Glutamatergic neuron (in vitro differentiated cells): ENCODE measurements around the gene POLD4. TPM values are rescaled to one million over a fixed set of nuclear protein-coding genes. Genes with fewer than 3 reads are reported as not detected.

ENCODE experiments used
- DNase-seq: peaks from one replicate; pipeline ENCODE4 v3.0.0; 2022
- H3K27ac Mint-ChIP-seq: one replicate; pipeline ENCODE4 v1.8.0; 2020; ENCODE audit warnings: mild to moderate bottlenecking, mixed read lengths, inconsistent platforms; ENCODE audit not compliant: unreplicated experiment
- H3K27me3 Mint-ChIP-seq: one replicate; pipeline ENCODE4 v1.8.0; 2020; ENCODE audit warnings: mild to moderate bottlenecking, moderate library complexity, mixed read lengths, inconsistent platforms; ENCODE audit not compliant: unreplicated experiment
- H3K36me3 Mint-ChIP-seq: one replicate; pipeline ENCODE4 v1.8.0; 2020; ENCODE audit warnings: mild to moderate bottlenecking, mixed read lengths, inconsistent platforms; ENCODE audit not compliant: unreplicated experiment
- H3K4me1 Mint-ChIP-seq: one replicate; pipeline ENCODE4 v1.8.0; 2020; ENCODE audit warnings: mild to moderate bottlenecking, low read depth, mixed read lengths, inconsistent platforms; ENCODE audit not compliant: unreplicated experiment
- H3K4me3 Mint-ChIP-seq: one replicate; pipeline ENCODE4 v1.8.0; 2020; ENCODE audit warnings: mild to moderate bottlenecking, mixed read lengths, inconsistent platforms; ENCODE audit not compliant: unreplicated experiment
- H3K9me3 Mint-ChIP-seq: one replicate; pipeline ENCODE4 v1.8.0; 2020; ENCODE audit warnings: mild to moderate bottlenecking, moderate library complexity, mixed read lengths, inconsistent platforms; ENCODE audit not compliant: unreplicated experiment
- total RNA-seq: library from RNA; stranded (reverse); fragmentation: NEBNext Ultra II Directional; extraction: Animal tissue kit (Norgen Biotek cat#: 25700); gene quantifications from one replicate; pipeline ENCODE4 v1.2.1, GENCODE V29; 2021; ENCODE audit not compliant: unreplicated experiment
- TF ChIP-seq, protein P1 (sequence below): fragments of 200-600 bp; sonication (generic); IDR thresholded peaks from one replicate; pipeline ENCODE4 v1.5.0; 2021; ENCODE audit not compliant: partially characterized antibody, unreplicated experiment

Gene POLD4
- total RNA-seq, 1 donor from 2014 or later = 15.4 TPM

DNA sequence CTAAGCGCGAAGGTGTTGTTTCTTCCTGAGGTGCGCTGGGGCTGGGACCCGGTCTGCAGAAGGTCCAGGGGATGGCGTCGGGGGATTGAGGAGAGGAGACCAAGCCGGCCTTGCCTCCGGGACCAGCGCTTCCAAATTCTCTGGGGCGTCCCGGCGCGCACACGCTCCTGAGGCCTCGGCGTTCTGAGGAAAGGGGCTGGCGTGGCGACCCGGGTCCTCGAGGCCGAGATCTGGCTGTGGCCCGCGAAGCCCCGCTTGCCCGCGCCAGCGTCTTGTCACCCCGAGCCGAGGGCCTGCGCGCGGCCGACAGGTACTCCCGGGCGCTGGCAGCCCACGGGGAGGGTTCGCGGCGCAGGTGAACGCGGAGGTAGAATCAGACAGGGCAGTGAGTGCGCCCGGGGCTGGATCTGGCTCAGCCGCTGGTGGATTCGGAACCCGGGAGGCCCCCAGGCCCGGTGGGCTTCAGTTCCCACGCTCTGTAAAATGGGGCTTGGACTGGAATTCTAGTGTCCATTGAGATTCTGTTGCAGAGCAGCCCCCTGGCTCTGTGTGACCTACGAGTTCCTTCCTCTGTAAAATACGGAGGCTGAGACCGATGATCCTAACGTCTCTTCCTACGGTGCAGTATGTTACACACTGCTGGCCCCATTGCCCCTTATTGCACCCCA, 35.3 kb downstream of the POLD4 start:
- Mint-ChIP-seq H3K36me3 (no peaks in the 10 kb centered on the region), H3K27me3 (peaks cover 5% of the 10 kb centered on the region), H3K27ac (peak overlapping the region; percentile 94), H3K4me3 (peak overlapping the region; percentile 99), H3K9me3 (peaks cover 3% of the 10 kb centered on the region), H3K4me1 (no peaks in the 10 kb centered on the region)
- no peak for DNase-seq
- TF ChIP-seq, protein P1, sequence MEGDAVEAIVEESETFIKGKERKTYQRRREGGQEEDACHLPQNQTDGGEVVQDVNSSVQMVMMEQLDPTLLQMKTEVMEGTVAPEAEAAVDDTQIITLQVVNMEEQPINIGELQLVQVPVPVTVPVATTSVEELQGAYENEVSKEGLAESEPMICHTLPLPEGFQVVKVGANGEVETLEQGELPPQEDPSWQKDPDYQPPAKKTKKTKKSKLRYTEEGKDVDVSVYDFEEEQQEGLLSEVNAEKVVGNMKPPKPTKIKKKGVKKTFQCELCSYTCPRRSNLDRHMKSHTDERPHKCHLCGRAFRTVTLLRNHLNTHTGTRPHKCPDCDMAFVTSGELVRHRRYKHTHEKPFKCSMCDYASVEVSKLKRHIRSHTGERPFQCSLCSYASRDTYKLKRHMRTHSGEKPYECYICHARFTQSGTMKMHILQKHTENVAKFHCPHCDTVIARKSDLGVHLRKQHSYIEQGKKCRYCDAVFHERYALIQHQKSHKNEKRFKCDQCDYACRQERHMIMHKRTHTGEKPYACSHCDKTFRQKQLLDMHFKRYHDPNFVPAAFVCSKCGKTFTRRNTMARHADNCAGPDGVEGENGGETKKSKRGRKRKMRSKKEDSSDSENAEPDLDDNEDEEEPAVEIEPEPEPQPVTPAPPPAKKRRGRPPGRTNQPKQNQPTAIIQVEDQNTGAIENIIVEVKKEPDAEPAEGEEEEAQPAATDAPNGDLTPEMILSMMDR = no peak

DNA sequence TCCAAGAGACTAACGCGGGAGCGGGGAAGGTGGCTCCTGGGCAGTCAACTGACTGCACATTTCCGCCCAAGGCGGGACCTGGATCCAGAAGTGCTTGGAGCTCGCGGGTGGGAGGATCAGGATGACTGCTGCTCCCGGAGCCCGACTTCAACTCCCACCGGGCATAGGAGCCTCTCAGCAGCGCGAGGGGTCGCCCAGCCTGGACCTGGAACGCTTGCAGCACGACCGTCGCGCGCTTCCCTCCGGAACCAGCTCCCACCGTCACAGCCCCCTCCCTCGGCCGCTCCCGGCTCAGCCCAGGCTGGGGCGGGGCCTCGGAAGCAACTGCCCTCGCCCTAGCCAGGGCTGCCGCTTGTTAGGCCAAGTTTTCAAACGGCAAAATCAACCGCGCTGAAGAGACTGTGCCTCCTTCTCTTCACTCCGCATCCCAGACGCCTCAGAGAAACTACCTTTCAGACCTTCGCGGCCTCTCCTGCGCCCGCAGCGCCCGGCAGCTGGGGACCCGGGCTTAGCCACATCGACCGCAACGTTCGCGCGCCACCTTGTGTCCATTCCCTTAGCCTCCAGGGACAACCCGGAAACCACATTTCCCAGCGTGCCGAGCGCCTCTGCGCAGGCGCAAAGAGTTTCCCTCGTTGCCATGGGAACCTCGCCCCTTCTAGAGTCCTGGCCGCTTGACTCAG, 36.0 kb downstream of the POLD4 start:
- H3K4me3 Mint-ChIP-seq = peak overlapping the region; percentile 99
- H3K9me3 Mint-ChIP-seq = peaks cover 3% of the 10 kb centered on the region
- DNase-seq = peak; percentile 97
- peaks cover 3% of the 10 kb centered on the region for H3K27me3 Mint-ChIP-seq
- TF ChIP-seq, protein P1 = peak; percentile 81
- peak overlapping the region; percentile 94 for H3K27ac Mint-ChIP-seq
- H3K4me1 Mint-ChIP-seq = no peaks in the 10 kb centered on the region
- H3K36me3 Mint-ChIP-seq = no peaks in the 10 kb centered on the region

DNA sequence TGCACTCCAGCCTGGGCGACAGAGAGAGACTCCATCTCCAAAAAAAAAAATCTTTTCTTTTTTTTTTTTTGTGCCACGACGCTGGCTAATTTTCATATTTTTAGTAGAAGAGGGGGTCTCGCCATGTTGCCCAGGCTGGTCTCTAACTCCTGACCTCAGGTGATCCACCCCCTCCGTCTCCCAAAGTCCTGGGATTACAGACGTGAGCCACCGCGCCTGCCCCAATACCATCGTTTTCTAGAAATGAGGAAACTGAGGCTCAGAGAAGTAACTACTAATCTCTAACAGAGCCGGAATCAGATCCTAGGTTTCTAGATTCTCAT, 36.5 kb downstream of the POLD4 start:
- H3K36me3 Mint-ChIP-seq = no peaks in the 10 kb centered on the region
- peaks cover 3% of the 10 kb centered on the region for H3K9me3 Mint-ChIP-seq
- peaks cover 3% of the 10 kb centered on the region for H3K27me3 Mint-ChIP-seq
- TF ChIP-seq, protein P1 = no peak
- DNase-seq = no peak
- no peaks in the 10 kb centered on the region for H3K4me1 Mint-ChIP-seq
- H3K4me3 Mint-ChIP-seq = peak overlapping the region; percentile 99
- peak overlapping the region; percentile 68 for H3K27ac Mint-ChIP-seq

DNA sequence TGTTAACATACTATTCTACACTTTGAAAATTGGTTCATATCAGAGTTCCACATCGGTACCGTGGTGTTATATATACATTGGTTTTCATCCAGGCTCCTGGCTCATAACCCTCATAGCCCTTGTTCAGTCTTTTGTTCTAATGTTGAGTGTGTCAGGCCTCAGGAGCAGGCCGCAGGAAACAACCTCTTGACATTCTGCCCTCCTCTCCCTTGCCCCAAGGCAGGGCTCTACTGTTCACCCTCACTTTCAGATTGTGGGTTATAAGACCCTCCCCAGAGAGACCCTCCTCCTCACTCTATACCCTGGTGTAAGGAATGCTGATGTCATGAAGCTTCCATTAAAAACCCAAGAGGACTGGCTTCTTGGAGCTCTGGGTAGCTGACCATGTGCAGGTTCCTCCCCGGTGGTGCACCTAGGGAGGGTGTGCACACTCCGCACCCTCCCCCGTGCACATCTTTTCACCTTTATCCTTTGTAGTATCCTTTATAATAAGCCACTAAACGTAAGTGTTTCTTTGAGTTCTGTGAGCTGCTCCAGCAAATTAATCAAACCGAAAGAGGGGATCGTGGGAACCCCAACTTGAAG, 37.9 kb downstream of the POLD4 start:
- Mint-ChIP-seq H3K36me3 (no peaks in the 10 kb centered on the region), H3K27ac (no peak overlapping the region), H3K4me1 (no peaks in the 10 kb centered on the region), H3K27me3 (peaks cover 3% of the 10 kb centered on the region), H3K9me3 (peaks cover 3% of the 10 kb centered on the region), H3K4me3 (no peak overlapping the region)
- no peak for DNase-seq
- TF ChIP-seq, protein P1 = no peak

DNA sequence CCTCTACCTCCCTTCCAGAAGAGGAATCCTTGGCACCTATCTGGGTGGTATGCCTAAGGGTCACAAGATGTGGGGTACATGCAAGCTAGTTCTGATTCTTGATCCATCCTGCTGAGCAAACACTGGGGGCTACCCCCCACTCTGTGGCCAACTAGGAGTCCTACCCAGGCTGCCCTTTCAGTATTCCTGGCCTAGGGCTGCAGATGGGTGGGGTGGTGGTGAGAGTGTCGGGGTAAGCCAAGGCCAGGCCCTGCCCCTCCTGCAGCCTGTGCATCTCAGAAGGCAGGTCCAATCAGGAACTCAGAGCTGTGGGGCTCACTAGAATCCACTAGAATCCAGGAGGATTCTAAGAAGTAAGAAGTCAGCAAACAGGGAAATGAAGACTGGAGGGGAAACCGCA, 39.1 kb downstream of the POLD4 start:
- no peaks in the 10 kb centered on the region for H3K4me1 Mint-ChIP-seq
- H3K27me3 Mint-ChIP-seq = peaks cover 3% of the 10 kb centered on the region
- TF ChIP-seq, protein P1 = no peak
- H3K4me3 Mint-ChIP-seq = no peak overlapping the region
- no peaks in the 10 kb centered on the region for H3K36me3 Mint-ChIP-seq
- H3K9me3 Mint-ChIP-seq = peaks cover 5% of the 10 kb centered on the region
- no peak for DNase-seq
- no peak overlapping the region for H3K27ac Mint-ChIP-seq
